DMS79 treated with DMSO at 0.1 percent for 48 hours (cell line): Measurements from ENCODE around the gene ABCD1.
"Not testable (repeated sequence)": the region's sequence is repeated elsewhere in the genome, so short reads cannot be mapped to it uniquely, and the experiment has no call there.

Experiments
- DNase-seq: peaks from one replicate; lab custom pipeline; 2025; lab: John Stamatoyannopoulos, UW

ABCD1 gene

DNA sequence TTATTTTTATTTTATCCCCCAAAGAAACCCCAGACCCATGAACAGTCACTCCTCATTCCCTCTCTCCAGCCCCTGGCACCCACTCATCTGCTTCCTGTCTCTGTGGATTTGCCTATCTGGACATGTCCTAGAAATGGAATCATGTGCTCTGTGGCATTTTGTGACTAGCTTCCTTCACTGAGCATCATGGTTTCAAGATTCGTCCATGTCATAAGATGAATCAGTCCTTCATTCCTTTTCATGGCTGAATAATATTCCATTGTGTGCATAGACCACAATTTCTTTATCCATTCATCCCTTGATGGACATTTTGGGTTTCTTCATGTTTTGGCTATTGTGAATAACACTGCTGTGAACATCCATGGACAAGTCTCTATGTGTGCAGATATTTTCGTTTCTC, 10.2 kb downstream of the ABCD1 start:
- no peak for DNase-seq

DNA sequence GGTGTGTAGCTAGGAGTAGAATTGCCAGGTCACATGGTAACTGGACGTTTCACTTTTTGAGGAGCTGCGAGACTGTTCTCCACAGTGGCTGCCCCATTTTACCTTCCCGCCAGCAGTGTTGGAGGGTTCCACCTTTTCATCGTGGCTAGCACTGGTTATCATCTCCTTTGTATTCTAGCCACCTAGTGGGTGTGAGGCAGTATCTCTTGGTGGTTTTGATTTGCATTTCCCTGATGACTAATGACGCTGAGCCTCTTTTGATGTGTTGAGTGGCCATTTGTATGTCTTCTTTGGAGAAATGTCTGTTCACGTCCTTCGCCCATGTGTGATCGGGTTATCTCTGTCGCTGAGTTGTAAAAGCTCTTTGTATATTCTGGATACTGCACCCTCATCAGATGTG, 10.6 kb downstream of the ABCD1 start:
- DNase-seq, result no peak

DNA sequence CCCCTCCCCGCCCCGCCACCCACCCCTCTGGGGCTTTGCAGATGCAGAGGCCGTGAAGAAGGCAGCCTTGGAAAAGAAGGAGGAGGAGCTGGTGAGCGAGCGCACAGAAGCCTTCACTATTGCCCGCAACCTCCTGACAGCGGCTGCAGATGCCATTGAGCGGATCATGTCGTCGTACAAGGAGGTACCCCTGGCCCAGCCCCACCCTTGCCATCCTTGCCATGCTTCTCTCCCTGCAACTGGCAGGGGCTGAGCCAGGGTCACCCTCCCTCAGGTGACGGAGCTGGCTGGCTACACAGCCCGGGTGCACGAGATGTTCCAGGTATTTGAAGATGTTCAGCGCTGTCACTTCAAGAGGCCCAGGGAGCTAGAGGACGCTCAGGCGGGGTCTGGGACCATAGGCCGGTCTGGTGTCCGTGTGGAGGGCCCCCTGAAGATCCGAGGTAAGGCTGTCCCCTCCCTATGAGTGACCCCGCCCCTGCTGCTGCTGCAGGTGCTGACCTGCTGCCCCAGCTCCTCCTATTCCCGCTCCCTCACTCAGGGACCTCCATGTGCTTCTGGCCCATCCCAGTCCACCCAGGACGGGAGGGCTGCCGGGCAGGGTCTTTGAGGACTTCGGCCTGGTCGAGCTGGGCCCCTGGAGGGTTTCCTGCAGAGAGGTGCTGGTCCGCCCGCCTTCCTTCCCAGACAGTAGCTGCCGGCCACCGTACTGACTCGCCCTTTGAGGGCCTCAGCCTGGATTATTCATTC, 11.6 kb downstream of the ABCD1 start:
- no peak for DNase-seq

DNA sequence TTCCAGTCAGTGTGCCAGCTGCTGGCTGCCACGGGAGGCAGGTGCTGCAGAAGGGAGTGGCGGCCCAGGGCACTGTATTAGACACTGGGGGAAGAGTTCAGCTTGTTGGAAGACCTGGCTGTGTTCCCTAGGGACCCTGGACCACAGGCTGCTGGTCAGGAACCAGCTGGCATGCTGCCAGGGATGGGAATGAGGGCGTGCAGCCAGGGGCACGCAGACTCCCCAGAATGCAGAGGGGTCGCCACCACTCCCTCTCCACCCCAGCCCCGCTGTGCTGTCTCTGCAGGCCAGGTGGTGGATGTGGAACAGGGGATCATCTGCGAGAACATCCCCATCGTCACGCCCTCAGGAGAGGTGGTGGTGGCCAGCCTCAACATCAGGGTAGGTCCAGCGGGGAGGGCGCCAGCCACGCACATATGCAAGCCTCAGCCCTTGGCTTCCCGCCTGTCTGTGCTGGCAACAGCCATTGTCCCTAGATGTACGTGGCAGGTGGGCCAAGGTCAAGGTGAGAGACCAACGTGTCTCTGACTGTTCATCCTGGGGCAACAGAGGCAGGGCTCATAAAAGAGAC, 12.3 kb downstream of the ABCD1 start:
- DNase-seq, result peak; percentile 30

DNA sequence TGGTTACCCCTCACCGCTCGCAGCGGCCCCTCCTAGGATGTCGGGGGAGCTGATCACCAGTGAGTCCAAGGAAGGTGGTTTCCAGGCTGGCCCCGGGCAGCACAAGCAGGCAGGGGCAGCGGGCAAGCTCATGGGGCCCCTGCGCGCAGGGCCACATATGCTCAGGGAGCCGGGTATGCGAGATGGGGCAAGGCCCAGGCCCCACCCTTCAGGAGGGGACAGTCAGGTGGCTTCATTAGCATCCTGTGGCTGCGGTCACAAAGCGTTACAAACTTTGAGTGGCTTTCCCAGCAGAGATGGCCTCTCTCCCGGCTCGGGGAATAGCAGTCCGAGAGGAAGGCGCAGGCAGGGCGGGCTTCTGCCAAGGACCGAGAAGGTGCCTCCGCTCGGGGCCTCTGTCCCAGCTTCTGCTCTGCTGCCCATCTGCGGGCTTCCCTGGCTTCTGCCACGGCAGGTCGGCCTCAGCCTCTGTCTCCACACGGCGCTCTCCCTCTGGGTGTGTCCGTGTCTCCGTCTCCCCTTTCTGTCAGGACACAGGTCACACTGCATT, 13.5 kb downstream of the ABCD1 start:
- DNase-seq, result no peak

DNA sequence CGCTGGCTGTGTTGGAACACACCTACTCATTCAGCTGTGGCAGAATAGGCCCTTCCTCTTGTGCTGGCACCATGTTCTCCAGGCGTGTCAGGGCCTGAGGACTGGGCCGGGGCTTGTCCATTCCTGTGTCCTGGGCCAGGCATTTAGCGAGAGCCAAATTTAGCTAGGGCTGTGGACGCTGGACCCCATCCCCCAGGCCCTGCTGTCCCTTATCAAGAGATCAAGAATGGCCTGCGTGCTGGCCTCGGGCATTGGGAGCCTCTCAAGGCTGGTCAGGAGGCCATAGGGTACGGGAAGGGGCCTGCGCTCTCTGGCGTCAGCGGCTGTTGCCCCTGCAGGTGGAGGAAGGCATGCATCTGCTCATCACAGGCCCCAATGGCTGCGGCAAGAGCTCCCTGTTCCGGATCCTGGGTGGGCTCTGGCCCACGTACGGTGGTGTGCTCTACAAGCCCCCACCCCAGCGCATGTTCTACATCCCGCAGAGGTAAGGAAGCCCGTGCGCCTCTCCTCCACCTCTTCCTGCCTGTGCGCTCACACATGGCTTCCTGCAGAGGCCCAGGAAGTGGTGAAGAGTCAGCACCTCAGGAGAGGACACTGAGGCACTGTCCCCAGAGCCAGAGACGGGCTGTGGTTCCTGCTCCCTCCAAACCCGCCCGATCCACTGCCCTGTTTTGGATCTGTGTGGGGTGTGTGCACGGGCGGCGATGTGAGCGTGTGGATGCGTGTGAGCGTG, 15.3 kb downstream of the ABCD1 start:
- DNase-seq, result no peak

DNA sequence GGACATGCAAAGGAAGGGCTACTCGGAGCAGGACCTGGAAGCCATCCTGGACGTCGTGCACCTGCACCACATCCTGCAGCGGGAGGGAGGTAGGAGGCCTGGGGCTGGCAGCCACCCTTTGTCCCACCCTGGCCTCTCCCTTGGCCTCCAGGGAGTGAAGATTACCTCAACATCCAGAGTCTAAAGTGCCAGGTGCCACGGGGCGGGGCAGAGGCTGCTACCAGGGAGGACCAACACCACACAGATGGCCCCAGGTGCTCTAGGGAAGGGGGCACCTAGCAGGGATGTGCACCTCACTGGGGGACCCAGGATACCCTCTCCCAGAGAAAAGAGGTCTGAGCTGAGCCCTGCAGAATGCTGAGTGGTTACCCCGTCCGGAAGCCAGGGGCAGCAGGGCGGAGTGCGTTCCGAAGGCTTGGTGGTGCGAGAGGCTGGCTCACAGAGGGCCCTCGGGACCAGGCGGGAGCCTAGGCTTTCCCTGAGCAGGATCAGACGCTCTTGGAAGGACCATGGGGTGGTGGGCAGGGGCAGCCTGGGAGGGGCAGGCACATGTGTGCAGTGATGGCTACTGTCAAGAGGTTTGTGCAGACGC, 16.1 kb downstream of the ABCD1 start:
- DNase-seq, result no peak

DNA sequence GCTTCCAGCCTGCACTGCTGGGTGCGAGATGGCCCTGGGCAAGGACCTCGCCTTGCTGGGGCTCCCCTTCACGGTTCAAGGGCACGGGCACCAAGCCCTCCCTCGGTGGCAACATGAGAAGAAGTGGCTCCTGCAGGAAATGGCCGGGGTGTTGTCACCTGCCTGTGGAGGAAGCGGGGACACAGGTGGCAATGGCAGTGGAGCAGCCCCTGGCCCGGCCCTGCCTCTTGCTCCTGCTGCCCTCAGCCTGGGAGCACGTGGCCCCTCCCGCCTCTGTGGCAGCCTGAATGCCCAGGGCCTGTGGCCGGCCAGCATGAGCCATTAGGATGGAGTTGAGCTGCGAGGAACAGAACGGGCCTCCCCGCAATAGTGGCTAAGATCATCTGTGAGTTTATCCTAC, 16.8 kb downstream of the ABCD1 start:
- DNase-seq, result no peak

DNA sequence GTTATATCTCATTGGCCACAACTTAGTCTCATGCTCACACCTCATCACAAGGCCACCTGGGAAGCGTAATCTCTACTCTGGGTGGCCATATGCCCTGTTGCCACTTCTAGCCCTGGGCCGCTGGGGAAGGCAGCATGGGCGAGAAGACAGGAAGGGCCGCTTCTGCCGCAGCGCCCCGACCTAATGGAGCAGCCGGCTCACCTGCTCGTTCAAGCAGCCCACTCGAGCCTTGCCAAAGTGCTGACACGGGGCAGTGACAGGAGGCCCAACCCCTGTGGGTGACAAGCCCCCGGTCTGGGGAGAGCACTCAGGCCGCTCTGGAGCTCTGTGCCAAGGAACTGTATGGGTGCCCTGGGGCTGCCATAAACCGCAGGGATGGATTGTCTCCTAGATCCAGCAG, 17.5 kb downstream of the ABCD1 start:
- DNase-seq, result not testable (repeated sequence)

DNA sequence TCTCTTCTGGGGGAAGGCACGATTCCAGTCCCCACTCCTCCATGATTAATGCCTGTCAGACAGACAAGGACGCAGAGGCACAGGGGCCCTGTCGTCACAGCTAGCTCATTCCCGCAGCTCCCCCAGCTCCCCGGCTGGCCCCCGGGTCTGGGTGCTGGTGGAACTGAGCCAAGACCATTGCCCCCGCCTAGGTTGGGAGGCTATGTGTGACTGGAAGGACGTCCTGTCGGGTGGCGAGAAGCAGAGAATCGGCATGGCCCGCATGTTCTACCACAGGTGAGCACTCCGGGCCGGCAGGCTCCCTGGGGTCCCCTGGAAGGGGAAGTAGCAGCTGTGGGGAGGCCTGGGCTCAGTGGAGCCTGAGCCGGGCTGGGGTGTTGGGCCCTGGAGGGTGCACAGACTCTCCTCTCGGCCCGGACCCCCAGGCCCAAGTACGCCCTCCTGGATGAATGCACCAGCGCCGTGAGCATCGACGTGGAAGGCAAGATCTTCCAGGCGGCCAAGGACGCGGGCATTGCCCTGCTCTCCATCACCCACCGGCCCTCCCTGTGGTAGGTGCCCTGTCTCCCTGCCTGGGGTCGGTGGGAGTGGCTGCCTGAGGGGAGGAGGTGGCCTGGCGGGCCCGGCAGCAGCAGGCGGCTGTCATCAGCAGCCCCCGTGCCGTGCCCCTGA, 18.3 kb downstream of the ABCD1 start:
- DNase-seq, result not testable (repeated sequence)

DNA sequence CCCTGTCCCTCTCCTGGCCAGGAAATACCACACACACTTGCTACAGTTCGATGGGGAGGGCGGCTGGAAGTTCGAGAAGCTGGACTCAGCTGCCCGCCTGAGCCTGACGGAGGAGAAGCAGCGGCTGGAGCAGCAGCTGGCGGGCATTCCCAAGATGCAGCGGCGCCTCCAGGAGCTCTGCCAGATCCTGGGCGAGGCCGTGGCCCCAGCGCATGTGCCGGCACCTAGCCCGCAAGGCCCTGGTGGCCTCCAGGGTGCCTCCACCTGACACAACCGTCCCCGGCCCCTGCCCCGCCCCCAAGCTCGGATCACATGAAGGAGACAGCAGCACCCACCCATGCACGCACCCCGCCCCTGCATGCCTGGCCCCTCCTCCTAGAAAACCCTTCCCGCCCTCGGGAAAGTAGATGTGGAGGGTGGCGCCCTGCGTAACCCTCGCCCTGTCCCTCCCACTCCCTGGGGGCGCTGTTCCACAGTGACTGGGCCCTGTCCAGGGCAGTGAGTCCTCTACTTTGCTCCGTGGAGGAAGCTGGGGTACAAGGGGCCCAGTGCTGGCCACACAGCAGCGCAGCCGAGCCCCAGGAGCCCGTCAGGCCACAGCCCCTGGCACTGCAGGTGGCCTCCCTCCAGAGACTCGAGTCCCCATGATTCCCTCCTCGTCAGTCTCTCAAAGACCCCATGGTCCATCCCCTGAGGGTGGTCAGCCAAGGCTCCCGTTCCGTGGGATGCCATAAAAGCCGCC, 19.0 kb downstream of the ABCD1 start:
- not testable (repeated sequence) for DNase-seq

DNA sequence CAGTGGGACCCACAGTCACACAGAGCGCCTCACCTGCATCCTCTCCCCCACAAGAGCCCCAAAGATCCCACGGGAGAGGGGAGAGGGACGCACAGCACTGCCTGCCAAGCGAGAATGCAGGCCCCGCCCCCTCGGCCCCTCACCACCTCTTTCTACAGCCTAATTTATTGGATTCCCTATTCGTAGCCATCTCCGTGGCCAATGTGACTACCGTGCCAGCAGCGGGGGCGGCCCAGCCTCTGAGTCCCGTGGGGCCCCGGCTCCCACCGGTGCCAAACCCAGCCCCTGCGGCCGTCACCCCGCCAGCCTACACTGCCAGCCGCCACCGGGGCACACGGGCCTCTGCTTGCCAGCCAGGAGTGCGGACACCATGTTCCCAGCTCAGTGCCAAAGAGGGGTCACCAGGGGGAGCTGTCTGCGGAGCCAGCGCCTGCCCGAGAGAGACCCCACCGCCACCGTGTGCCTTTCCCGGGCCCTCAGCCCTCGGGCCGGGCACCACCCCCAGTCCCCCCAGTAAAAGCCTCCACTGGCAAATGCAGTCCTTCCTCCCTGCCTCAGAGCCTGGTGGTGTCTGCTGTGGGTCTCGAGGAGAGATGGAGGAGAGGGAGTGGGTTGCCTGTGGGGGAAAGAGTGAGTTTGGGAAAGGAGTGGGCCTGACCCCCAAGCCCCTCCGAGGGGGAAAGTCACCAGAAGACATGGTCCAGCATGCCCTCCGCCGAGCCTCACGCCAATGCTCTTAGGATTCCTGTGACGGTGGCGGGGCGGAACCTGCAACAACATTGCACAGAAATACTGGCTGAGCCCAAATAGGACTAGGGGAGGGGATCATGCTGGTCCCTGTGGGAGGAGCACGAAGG, 19.8 kb downstream of the ABCD1 start:
- no peak for DNase-seq

DNA sequence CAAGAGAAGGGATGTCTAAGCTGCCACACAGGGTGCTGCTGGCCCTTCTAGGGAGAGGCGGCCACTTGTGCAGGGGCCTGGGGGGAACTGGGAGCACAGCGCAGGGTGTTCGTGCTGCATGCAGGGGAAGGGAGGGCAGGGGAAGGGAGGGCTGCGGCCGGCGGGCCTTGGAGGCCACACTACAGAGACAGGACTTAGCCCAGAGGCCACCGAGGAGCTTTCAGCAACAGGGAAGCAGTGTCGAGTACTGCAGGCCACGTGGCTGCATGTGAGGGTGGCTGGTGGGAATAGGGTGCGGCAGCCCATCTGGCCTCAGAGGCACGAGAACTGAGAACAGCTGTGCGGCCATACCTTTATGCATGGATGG, 20.4 kb downstream of the ABCD1 start:
- not testable (repeated sequence) for DNase-seq

DNA sequence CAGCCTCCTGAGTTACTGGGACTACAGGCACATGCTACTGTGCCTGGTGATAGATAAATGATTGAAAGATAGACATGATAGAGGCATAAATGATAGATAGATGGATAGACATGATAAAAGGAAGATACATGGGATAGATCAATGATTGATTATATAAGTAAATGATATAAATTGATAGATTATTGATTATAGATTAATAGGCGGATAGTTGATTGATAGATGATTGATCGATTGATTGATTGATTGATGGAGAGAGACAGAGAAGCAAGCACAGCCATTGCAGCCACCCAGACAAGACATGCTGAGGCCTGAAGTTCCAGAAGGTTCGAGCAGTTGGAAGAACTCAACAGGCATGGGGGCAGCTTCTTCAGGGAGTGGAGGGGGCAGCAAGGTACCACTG, 21.7 kb downstream of the ABCD1 start:
- no peak for DNase-seq

DNA sequence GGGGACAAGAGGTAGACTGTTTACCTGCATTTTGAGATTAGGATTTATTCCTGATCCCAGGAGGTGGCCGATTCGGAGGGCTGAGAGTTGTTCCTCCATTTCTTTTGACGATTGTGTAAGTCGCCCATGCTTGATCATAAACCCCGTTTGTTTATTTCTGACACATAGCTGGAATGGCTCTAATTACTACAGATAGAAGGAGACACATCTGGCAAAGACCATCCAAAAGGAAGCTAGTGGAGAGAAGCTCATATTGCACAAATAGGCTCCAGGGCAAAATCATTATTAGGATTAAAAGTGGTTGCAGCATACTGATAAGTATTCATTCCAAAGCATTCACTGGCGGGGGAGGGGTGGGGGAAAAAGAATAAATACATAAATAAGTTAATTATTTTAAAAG, 22.3 kb downstream of the ABCD1 start:
- DNase-seq, result not testable (repeated sequence)

DNA sequence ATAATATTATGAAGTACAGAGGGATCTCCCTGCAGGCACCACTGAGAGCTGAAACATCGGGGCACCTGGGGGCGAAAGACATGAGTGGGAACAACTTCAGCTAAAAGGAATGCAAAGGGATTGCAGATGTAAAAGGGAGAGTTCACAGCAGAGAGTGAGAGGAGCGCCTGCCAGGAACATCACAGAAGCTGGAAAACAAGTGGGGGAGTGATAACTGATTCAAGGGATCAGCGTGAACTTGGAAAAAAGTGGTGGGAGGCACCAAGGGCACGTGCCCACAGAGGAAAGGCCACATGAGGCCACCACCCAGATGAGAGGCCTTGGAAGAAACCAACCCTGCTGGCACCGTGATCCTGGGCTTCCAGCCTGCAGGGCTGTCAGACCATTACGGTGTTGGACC, 24.4 kb downstream of the ABCD1 start:
- DNase-seq, result not testable (repeated sequence)

DNA sequence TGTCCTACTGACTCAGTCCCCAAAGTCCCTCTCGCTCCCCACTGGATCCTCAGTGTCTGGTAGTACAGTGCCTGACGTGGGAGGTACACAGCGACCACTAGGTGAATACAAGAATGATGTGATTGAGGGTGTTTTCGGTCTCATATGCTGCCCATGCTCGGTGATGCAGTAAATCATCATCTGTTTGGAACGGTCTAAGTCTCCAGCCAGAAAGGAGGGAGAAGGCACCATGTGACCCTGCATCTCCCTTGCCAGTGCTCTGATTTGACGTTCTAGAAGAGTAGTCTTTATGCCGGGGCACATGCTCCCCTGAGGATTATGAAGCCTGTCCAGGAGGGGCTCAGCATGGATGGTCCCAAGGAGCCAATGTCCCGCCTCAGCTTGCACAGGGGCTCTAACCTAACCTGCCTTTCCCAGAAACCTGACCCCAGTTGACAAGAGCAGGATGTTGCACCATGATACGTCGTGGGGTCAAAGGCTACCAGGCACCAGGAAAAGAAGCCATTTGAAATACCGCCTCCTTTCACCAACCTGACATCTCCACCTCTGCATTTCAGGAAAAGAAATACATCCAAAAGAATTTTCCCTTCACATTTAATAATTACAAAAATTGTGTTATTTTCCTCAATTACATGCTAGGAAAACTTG, 25.6 kb downstream of the ABCD1 start:
- no peak for DNase-seq

DNA sequence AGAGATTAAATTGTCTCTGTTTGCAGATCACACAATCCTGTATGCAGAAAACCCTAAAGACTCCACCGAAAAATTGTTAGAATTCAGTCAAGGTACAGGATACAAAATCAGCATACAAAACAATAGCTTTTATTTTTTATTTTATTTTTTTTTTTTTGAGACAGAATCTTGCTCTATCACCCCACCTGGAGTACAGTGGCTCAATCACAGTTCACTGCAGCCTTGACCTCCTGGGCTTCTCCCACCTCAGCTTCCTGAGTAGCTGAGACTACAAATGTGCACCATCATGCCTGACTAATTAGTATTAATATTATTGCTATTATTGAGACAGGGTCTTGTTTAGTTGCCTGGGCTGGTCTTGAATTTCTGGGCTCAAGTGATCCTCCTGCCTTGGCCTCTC, 30.5 kb downstream of the ABCD1 start:
- no peak for DNase-seq

DNA sequence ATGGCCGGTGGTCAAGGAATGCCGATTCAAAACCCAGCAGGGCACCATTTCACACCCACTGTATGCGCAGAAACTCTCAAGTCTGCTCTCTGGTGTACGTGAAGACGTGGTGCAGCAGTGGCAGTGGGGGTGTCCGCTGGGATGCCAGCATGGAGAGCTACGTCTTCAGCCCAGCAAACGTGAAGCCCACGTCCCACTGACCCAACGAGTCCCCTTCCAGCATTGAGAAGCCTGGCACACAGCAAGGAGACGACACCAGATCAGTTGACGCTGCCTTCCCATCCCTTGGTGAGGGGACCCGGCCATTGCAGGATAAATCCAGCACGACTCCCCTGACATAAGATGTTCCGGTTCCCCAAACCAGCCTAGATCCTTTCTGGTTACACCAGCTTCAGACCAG, 37.2 kb downstream of the ABCD1 start:
- DNase-seq, result no peak

DNA sequence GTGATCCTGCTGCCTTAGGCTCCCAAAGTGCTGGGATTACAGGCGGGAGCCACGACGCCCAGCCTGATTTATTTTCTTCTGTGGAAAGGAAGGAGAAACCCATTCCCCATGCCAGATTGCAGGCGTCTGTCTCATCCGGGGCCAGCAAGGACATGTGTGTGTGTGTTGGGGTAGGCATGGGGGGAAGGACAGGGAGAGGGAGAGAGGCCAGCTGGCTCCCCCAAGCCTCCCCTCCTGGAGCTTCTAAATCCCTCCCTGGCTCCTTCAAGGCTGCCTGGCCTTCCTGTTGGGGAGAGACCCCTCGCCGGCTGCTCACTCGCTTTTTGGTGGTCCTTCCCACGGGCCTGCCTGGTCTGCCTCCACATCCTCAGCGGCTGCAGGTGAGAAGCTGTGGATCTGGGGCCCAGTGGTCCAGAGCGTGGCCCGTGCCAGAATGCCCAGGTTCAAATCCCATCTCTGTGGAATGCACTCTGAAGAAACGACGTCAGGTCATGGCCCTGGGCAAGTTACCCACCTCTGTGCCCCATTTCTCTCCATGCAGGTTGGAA, 38.0 kb downstream of the ABCD1 start:
- DNase-seq, result no peak
